ENCODE measurements around the gene CSF3.

CSF3 gene

DNA sequence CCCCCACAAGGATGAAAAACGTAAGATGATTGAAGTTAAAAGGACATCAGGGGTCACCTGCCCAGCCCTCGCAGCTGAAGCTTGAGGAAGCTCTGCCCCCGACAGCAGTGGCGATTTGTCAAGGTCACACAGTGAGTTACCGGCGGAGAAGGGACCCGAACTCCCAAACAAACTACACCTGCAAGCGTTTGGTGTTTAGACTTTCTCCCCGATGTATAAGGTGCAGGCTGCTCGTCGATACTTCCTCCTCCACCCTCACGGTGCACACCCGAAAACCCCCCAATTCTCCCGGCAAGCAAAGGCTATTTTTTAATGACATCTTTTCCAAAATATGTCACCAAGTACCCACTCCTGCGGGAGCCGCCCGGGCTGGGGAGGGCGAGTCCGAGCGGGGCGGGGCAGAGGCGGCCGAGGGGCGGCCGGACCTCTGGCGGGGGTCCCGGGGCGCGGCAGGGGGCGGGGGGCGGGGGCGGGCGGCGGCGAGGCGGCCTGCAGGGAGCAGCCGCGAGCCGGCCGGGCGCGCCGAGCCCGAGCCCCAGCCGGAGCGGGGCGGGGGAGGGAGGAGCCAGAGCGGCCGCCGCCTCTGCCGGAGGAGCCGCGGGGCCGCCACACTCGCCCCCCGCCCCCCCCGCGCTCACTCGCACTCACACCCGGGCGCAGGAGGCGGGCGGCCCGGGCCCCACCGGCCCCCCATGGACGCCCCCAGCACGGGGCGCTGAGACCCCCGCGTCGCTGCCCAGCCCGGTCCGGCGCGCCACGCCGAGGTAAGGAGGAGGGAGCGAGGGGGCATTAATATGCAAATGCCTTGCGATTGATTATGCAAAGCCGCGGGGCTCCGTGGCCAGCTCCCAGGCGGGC, 47.3 kb downstream of the CSF3 start, which contains the start of gene THRA:
THRA (plus strand) TSS at position 637 of the 858 bp plus-strand sequence. CDS start 11,524 bp downstream, outside the sequence.
- no peak for FAIRE-seq

DNA sequence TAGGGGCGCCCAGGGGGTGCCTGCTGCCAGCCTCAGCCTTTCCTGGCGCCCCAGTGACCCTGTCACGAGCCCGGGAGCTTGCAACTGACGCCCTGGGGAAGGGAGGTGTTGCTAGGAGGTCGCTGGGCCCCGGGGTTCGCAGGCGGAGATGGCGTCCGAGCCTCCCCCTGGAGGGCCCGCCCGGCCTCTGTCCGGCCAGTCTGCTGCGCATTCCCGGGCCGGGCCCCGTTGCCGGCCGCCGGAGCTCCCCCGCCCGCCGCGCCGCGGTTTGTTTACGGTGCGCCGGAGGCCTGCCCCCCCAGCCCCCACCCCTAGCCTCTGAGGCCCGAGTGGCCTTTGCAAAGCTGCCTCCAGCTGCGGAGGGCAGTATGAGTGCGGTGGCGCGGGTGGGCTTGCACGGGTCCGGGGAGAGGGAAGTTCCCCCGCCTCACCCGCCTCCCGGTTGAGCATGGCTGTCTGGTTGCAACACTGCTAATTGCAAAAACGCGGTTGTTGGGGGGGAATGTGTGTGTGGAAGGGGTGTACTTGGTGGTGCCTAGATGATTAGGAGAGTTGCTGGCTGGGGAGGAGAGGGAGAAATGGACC, 48.0 kb downstream of the CSF3 start:
- no peak for FAIRE-seq

DNA sequence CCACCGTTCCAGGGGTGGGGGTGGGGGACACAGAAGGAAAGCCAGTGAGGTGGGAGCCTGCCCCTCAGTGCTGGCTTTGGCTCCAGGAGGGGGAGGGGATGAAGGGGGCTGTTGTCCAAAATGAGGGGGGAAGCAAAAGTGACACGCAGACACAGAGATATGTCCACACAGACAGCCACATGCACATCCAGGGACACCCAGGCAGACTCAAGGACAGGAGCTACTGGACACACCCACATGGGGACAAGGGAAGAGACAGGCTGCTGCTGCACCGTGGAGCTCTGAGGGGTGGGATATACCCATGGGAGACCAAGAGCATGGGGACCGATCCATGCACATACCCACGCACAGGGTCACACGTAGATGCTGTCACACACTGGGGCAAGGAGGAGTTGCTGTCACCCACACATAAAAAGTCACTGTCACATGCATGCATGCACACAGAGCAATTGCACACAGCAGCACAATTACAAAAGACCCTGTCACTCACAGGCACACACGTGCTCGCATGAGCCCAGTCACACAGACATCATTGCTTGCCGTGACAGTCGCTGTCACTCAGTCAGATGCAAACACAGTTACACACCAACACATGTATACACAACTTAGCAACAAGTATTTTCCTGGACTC, 48.8 kb downstream of the CSF3 start:
- no peak for FAIRE-seq

DNA sequence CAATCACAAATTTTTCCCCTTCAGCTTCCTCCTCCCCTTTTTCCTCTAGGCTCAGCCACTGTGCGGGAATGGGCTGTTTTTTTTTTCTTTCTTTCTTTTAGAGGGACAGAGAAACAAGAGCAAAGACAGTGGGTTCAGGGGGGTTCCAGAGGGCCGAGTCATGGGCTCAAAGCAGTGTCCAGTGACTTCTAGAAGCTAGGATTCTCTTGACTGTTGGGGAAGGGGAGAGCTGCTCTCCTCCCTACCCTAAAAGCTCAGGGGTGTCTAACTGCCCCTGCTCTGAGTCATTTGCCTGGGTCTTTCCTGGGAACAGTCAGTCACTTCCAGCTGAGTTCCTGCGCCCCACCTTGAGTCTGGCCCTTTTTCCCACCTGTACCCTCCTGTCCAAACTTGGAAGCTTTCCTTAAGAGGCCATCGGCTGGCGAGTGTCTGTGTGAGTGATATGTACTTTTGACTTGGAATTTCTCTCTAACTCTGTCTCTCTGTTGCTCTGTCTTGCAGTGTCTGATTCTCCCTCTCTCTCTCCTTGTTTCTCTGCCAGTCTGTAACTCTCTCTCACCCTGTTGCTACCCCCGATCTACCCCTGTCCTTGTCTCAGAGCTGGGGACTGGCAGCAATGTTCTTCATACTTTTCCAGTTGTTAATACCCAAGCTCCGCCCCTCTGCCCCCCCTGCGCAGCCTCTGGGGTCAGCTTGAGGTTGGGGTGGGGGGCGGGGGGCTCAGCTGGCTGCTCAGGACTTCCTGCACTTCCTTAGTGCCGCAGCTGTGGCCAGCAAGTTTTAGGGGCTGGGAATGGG, 49.9 kb downstream of the CSF3 start:
- no peak for FAIRE-seq

DNA sequence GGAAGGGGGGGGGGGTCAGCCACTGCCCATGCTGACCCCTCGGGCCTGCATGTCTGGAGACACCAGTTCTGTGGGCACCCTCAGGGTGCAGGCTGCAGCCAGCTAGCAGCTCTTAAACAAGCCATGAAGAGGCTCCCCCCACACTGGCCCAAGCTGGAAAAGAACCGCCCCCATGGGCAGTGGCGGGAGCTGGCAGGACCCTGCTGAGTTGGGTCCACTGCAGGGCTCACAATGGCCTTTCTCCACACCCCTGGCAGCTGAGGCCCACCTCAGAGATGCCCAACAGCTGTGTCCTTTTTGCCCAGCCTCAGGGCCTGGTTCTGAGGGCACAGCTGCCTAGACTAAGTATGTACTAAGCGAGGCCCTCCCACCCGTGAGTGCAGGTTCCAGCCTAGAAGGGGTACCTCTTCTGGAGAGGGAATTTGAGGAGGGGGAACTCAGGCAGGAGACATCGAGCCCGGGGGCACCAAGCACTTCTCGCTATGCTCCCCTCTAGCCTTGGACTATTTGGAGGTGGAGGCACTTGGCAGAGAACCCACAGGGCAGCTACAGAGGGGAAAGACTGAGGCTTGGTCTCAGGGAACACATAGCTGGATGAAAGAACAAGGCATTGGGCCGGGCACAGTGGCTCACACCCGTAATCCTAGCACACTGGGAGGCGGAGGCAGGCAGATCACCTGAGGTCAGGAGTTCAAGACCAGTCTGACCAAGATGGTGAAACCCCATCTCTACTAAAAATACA, 50.7 kb downstream of the CSF3 start:
- no peak for FAIRE-seq
